Gastrocnemius medialis (tissue), 4 donors: ENCODE measurements around the gene PTDSS2.

Experiments
- CTCF ChIP-seq, 5 experiments: fragments of 450-650 bp in 3 of 5; fragments of 200-600 bp in 2 of 5; sonication (generic) in 2 of 5; IDR thresholded peaks in 4 of 5; conservative IDR thresholded peaks in 1 of 5; 1 replicate in 4 of 5; 2 replicates in 1 of 5; pipeline ENCODE4 v1.5.1; 2016 to 2019; ENCODE audit warnings: antibody characterized with exemption in 5 of 5, mild to moderate bottlenecking in 3 of 5, moderate library complexity in 3 of 5
- POLR2A ChIP-seq, 2 donors: fragments of 450-650 bp; IDR thresholded peaks; one replicate each; pipeline ENCODE4 v1.6.1; 2017; ENCODE audit warnings: antibody characterized with exemption in 2 of 2, mild to moderate bottlenecking in 2 of 2, moderate library complexity in 2 of 2

GRCh38 chr11:501001-501682, 51.1 kb downstream of the PTDSS2 start:
- TF ChIP-seq CTCF (IDR thresholded peaks at IDR 0.05 in 4 of 5, conservative IDR thresholded peaks at IDR 0.05 in 1 of 5) (no peak), POLR2A (IDR thresholded peaks at IDR 0.05) (no peak)
